ENCODE data around the gene RHEX.
"Not testable (repeated sequence)": the region's sequence is repeated elsewhere in the genome, so short reads cannot be mapped to it uniquely, and the experiment has no call there.

The RHEX gene

GRCh38 chr1:206049919-206050600, 2.9 kb upstream of the RHEX start:
- no peak for TF ChIP-seq CTCF (IDR thresholded peaks at IDR 0.05; ENCODE audit: low read depth, low read length)
- H3K4me3 ChIP-seq (replicated peaks in 1 of 2; ENCODE audit: low read depth in 2 of 2, low read length in 2 of 2): no peak overlapping the region
- DNase-seq (ENCODE audit: low read depth in 2 of 2): no peak

- no peak for TF ChIP-seq CTCF (IDR thresholded peaks at IDR 0.05; ENCODE audit: low read depth, low read length)
- peak in 1 of 2 donors; percentile 25 for DNase-seq (ENCODE audit: low read depth in 2 of 2)
- H3K4me3 ChIP-seq (replicated peaks in 1 of 2; ENCODE audit: low read depth in 2 of 2, low read length in 2 of 2): no peak overlapping the region
Measured at GRCh38 chr1:206050655-206051235, 2.2 kb upstream of the RHEX start.

- not testable (repeated sequence) for H3K4me3 ChIP-seq (replicated peaks in 1 of 2; ENCODE audit: low read depth in 2 of 2, low read length in 2 of 2); DNase-seq (ENCODE audit: low read depth in 2 of 2)
Measured at GRCh38 chr1:206052231-206052865, 625 bp upstream of the RHEX start.

GRCh38 chr1:206053616-206054015, 643 bp downstream of the RHEX start:
- not testable (repeated sequence) for DNase-seq (ENCODE audit: low read depth in 2 of 2); H3K4me3 ChIP-seq (replicated peaks in 1 of 2; ENCODE audit: low read depth in 2 of 2, low read length in 2 of 2)

GRCh38 chr1:206055069-206055625, 2.2 kb downstream of the RHEX start:
- H3K4me3 ChIP-seq (replicated peaks in 1 of 2; ENCODE audit: low read depth in 2 of 2, low read length in 2 of 2); DNase-seq (ENCODE audit: low read depth in 2 of 2): not testable (repeated sequence)

- not testable (repeated sequence) for H3K4me3 ChIP-seq (replicated peaks in 1 of 2; ENCODE audit: low read depth in 2 of 2, low read length in 2 of 2)
Measured at GRCh38 chr1:206055639-206056323, 2.8 kb downstream of the RHEX start.

GRCh38 chr1:206058289-206058926, 5.4 kb downstream of the RHEX start:
- not testable (repeated sequence) for H3K4me3 ChIP-seq (replicated peaks in 1 of 2; ENCODE audit: low read depth in 2 of 2, low read length in 2 of 2); DNase-seq (ENCODE audit: low read depth in 2 of 2)

More at GRCh38 chr1:206055639-206056323, 2.8 kb downstream of the RHEX start:
- DNase-seq (ENCODE audit: low read depth in 2 of 2): not testable (repeated sequence)

GRCh38 chr1:206058927-206059292, 5.9 kb downstream of the RHEX start:
- no peak for TF ChIP-seq CTCF (IDR thresholded peaks at IDR 0.05; ENCODE audit: low read depth, low read length)
- no peak for DNase-seq (ENCODE audit: low read depth in 2 of 2)
- no peak overlapping the region for H3K4me3 ChIP-seq (replicated peaks in 1 of 2; ENCODE audit: low read depth in 2 of 2, low read length in 2 of 2)

- DNase-seq (ENCODE audit: low read depth in 2 of 2): no peak
- no peak for TF ChIP-seq CTCF (IDR thresholded peaks at IDR 0.05; ENCODE audit: low read depth, low read length)
- H3K4me3 ChIP-seq (replicated peaks in 1 of 2; ENCODE audit: low read depth in 2 of 2, low read length in 2 of 2): no peak overlapping the region
Measured at GRCh38 chr1:206059355-206059915, 6.5 kb downstream of the RHEX start.

All from cardiac fibroblast (primary cell).